NCI-H345 (cell line): ENCODE results near the gene ARHGAP26.

Source experiments
- DNase-seq: peaks from one replicate; lab custom pipeline; 2025; lab: John Stamatoyannopoulos, UW

Gene ARHGAP26

GRCh38 chr5:142753116-142753631 lies 17.0 kb upstream of the ARHGAP26 start:
- DNase-seq, result no peak

GRCh38 chr5:142754031-142754430 lies 16.1 kb upstream of the ARHGAP26 start:
- no peak for DNase-seq

- no peak for DNase-seq
Observed at GRCh38 chr5:142756576-142756975, 13.6 kb upstream of the ARHGAP26 start.

- DNase-seq, result no peak
Observed at GRCh38 chr5:142757564-142757963, 12.6 kb upstream of the ARHGAP26 start.

- no peak for DNase-seq
Observed at GRCh38 chr5:142758062-142758795, 11.9 kb upstream of the ARHGAP26 start.

- DNase-seq, result no peak
Observed at GRCh38 chr5:142758796-142759145, 11.4 kb upstream of the ARHGAP26 start.

- DNase-seq, result no peak
Observed at GRCh38 chr5:142763701-142764100, 6.5 kb upstream of the ARHGAP26 start.

- DNase-seq, result no peak
Observed at GRCh38 chr5:142767178-142767577, 3.0 kb upstream of the ARHGAP26 start.

- no peak for DNase-seq
Observed at GRCh38 chr5:142767911-142768310, 2.3 kb upstream of the ARHGAP26 start.

- DNase-seq, result no peak
Observed at GRCh38 chr5:142769251-142769792, 855 bp upstream of the ARHGAP26 start.

- peak; percentile 76 for DNase-seq
Observed at GRCh38 chr5:142770650-142771609, 753 bp downstream of the ARHGAP26 start.

GRCh38 chr5:142771666-142772065 lies 1.5 kb downstream of the ARHGAP26 start:
- no peak for DNase-seq

GRCh38 chr5:142772446-142773293 lies 2.5 kb downstream of the ARHGAP26 start:
- DNase-seq, result no peak

- DNase-seq, result no peak
Observed at GRCh38 chr5:142777099-142777498, 6.9 kb downstream of the ARHGAP26 start.

GRCh38 chr5:142777850-142778249 lies 7.7 kb downstream of the ARHGAP26 start:
- no peak for DNase-seq

GRCh38 chr5:142779163-142779840 lies 9.1 kb downstream of the ARHGAP26 start:
- DNase-seq, result no peak

GRCh38 chr5:142780871-142781270 lies 10.7 kb downstream of the ARHGAP26 start:
- no peak for DNase-seq

GRCh38 chr5:142782976-142783530 lies 12.9 kb downstream of the ARHGAP26 start:
- DNase-seq, result no peak

GRCh38 chr5:142783601-142784341 lies 13.6 kb downstream of the ARHGAP26 start:
- DNase-seq, result no peak

- DNase-seq, result no peak
Observed at GRCh38 chr5:142784401-142784955, 14.3 kb downstream of the ARHGAP26 start.
